HG03139 (cell line): ENCODE data around the gene DPAGT1.
"Not testable (repeated sequence)": the region's sequence is repeated elsewhere in the genome, so short reads cannot be mapped to it uniquely, and the experiment has no call there.

Experiments used
- ATAC-seq: cut with Tn5 transposase; IDR thresholded peaks from one replicate; pipeline ENCODE4 v1.9.1; 2021; ENCODE audit not compliant: unreplicated experiment

The DPAGT1 gene

DNA sequence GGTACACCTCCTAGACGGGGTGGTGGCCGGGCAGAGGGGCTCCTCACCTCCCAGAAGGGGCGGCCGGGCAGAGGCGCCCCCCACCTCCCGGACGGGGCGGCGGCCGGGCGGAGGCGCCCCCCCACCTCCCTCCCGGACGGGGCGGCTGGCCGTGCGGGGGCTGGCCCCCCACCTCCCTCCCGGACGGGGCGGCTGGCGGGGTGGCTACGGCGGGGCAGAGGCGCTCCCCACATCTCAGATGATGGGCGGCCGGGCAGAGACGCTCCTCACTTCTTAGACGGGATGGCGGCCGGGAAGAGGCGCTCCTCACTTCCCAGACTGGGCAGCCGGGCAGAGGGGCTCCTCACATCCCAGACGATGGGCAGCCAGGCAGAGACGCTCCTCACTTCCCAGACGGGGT, 42.5 kb downstream of the DPAGT1 start:
- ATAC-seq, result not testable (repeated sequence)

- ATAC-seq, result peak; percentile 87
Observed at GRCh38 chr11:119057000-119057769, 44.5 kb downstream of the DPAGT1 start, which contains the start of gene HYOU1. Gene HYOU1, minus strand, starts transcription at chr11:119057205. Its CDS starts 1,045 bp downstream, at chr11:119056160.

GRCh38 chr11:119056421-119056999, 45.1 kb downstream of the DPAGT1 start:
- ATAC-seq, result peak; percentile 15

DNA sequence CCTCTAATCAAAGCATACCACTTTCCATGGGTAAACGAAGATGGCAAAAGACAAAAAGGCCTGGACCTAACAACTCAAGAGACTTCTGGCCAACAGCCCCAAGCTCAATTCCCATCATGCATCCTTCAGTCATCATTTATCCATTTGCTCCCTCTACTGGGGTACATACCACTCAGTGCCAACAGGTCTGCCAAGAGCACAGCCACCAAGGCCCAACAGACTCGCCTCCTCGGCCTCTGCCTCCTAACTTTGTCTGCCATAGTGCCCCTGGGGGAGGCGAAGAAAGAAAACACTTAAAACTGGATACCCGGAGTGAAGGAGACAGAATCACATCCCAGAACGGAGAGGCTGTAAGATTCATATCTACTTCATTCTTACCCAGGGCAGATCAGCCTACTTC, 45.8 kb downstream of the DPAGT1 start:
- ATAC-seq, result no peak

DNA sequence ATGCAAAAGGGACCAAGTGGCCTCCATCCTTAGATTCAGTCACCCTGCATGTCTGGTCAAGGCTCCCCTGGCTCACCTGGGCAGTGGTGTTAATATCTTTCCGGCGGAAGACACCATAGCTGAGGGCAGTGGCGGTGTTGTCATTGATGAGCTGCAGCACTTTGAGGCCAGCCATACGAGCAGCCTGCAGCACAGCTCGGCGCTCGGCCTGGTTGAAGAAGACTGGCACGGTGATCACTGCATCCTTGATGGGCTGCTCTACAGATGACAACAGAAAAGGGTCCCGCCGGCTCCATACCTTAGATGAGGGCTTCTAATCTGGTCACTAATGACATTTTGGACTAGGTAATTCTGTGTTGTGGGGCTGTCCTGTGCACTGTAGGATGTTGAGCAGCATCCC, 47.2 kb downstream of the DPAGT1 start:
- no peak for ATAC-seq

DNA sequence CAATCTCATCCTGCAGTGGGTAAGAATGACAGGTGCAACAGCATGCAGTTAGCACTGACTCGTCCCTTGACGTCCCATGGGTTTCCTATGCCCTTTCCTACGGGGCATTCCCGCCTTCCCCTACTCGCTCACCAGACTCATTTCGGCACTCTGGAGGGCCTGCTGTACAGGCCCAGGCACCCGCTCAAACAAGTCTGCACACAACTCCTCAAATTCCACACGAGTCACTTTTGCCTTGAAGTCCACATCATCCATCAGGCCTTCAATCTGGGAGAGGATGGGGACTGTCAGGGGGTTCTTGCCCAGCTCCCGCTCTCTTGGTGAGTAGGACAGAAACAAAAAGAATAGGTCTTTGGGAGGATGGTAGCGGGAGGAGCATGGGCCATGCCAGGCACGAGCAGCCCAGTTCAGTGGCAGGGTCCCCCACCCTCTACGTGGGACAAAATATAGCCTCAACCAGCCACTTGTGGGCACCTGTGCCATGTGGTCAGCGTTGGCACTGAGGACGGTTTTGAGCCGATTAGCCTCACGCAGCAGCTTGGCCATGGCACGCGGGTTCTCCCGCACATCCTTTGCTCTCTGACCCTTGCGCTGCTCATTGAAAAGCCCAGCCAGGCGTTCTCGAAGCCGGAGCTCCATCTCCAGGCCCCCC, 49.4 kb downstream of the DPAGT1 start:
- ATAC-seq, result no peak

GRCh38 chr11:119051440-119052162, 50.1 kb downstream of the DPAGT1 start:
- ATAC-seq, result peak; percentile 43

GRCh38 chr11:119049081-119049480, 52.6 kb downstream of the DPAGT1 start:
- no peak for ATAC-seq

- no peak for ATAC-seq
Observed at GRCh38 chr11:119048644-119049043, 53.0 kb downstream of the DPAGT1 start.

- ATAC-seq, result no peak
Observed at GRCh38 chr11:119047205-119047604, 54.4 kb downstream of the DPAGT1 start.
